ENCODE results near the gene EGR1.
A peak's percentile ranks its signal among the peaks of the same experiment; 100 is the strongest.
"Not testable (repeated sequence)": the region's sequence is repeated elsewhere in the genome, so short reads cannot be mapped to it uniquely, and the experiment has no call there.

Gene EGR1

DNA sequence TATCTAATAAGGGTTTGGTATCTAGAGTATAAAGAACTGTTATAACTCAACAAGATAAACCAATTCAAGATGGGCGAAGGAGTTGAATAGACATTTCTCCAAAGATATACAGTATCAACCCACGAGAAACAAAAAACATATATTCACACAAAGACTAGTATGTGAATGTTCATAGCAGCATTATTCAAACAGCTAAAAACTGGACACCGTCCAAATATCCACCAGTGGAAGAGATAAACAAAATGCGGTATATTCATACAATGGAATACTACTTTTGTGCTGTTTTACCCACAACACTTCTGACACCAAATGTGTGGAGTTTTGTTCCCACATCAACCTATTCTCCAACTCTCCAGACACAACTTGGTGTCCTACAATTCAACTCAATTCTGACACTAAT, 33.1 kb downstream of the EGR1 start:
- no peak for DNase-seq (ENCODE audit: low spot score)
- Histone ChIP-seq H3K4me3 (no peak overlapping the region), H3K27ac (no peak overlapping the region)
- no peak for TF ChIP-seq CTCF (IDR thresholded peaks at IDR 0.05)

DNA sequence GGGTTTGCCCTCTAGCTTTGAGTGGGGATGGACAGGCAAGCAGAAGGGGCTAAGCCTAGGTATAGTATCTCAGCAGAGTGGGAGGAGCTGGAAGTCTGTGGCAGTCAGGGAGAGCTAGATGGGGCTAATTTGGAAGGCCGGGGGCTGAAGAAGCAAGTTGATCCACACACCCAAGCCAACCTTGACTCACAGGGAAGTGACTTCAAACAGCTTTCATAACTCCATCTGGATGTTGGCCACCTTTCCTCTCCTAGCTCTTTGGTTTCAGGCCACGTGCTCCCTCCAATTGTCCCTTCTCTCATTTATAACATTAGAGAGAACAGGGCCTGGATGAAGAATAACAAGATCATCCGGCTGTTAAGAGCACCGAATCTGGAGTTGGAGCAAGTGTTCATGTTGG, 36.8 kb downstream of the EGR1 start:
- Histone ChIP-seq H3K4me3 (no peak overlapping the region), H3K27ac (no peak overlapping the region)
- TF ChIP-seq CTCF (IDR thresholded peaks at IDR 0.05) = no peak
- no peak for DNase-seq (ENCODE audit: low spot score)

DNA sequence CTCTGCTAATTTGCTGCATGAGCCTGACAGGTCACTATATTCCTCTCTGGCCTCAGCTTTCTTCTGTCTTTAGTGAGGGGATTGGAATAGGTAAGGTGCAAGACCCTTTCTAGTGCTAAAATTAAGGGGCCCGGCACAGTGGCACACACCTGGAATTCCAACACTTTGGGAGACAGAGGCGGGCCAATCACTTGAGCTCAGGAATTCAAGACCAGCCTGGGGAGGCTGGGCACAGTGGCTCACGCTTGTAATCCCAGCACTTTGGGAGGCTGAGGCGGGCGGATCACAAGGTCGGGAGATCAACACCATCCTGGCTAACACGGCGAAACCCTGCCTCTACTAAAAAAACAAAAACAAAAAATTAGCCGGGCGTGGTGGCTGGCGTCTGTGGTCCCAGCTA, 37.2 kb downstream of the EGR1 start:
- DNase-seq (ENCODE audit: low spot score) = no peak
- TF ChIP-seq CTCF (IDR thresholded peaks at IDR 0.05) = no peak
- no peak overlapping the region for H3K4me3 ChIP-seq
- H3K27ac ChIP-seq = no peak overlapping the region

GRCh38 chr5:138503487-138504270, 38.4 kb downstream of the EGR1 start:
- Histone ChIP-seq H3K4me3 (no peak overlapping the region), H3K27ac (no peak overlapping the region)
- no peak for DNase-seq (ENCODE audit: low spot score)
- peak; percentile 31 for TF ChIP-seq CTCF (IDR thresholded peaks at IDR 0.05)

DNA sequence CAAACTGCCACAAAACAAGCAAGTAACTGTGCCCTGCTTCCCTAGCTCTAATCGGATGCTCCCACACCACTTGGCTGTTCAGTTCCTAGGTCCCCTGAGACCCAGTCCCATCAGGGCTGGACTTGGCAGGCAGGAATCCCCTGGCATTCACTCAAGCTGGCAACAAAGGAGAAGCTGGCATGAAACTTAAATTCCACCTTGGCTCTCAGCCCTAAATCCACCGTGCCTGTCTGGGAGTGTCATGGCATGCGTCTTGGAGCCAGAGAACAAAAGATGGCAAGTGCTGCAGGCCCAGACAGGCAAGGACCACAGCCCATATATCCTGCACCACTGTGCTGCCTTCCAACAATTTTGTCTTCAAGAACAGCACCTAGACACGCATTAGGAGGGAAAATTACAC, 39.5 kb downstream of the EGR1 start:
- no peak for TF ChIP-seq CTCF (IDR thresholded peaks at IDR 0.05)
- peak; percentile 84 for DNase-seq (ENCODE audit: low spot score)
- peak overlapping the region in 1 of 2 donors; percentile 41 for H3K27ac ChIP-seq
- H3K4me3 ChIP-seq = no peak overlapping the region

DNA sequence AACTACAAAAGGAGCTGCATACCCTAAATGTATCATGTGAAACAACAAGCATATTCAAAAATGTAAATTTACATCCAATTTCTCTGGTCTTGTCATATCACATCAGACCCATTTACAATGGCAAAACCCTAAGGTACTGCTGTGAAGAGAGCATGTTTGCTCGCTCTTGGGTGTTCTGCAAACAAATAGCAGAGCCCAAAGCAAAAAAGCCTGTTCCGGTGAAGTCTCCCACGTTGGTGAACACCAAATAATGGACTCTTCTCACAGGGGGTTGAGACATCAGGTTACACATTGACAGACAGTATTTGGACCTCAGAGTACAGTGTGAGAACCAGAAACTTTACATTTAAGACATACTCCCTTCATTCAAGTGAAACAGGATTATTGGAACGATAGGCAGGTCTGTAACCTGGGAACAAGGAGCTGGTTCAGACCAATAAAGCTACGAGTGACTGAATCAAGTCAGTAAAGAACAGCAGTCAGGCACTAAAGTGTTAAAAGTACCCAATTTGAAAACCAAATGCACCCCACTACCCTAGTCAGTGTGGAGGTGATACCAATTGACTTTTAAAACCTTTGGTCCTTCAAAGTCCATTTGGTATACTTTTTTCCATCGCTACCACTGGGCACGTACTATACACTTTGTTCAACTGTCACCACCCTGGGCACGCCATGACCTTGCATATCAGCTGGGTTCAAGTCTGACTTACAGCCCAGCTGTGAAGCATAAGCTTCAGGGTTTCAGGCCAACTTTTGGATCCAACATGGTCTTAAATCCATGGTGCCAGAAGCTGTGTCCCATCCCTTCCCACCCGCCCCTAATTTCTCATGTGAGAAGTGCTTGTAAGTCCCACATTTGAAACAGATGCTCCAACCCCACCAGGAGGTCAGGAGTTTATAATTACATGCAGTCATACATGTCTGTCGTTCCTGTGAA, 41.4 kb downstream of the EGR1 start:
- H3K4me3 ChIP-seq = no peak overlapping the region
- TF ChIP-seq CTCF (IDR thresholded peaks at IDR 0.05) = no peak
- no peak overlapping the region for H3K27ac ChIP-seq
- DNase-seq (ENCODE audit: low spot score) = no peak

DNA sequence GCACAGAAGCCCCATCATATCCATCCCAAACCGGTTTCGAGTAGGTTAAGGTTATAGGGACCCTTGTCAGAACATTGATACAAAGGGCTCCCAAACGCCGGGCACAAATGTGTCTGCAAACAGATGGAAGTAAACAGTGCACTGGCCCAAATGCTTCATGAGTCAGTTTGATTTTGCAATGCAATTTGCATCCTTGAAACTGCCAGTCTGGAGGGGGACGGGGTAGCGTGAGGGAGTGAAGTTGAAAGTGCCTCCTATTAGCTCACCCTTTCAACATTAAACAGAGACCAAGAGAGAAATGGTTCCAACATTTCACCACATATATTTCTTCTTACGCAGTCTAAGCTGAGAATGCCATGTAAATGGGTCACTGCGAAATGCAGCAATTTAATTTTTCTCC, 42.2 kb downstream of the EGR1 start:
- H3K27ac ChIP-seq; H3K4me3 ChIP-seq; DNase-seq (ENCODE audit: low spot score): not testable (repeated sequence)

All from coronary artery (tissue), 2 donors.